IMR-90 (cell line): ENCODE results near the gene DOCK4. TPM values are rescaled to one million over a fixed set of nuclear protein-coding genes. Genes with fewer than 3 reads are reported as not detected.

Source experiments
- ATAC-seq: fragments of 200-7000 bp; cut with Tn5 transposase; 2 replicates; pipeline ENCODE4 v1.9.1; 2020; ENCODE audit warnings: low read depth, mild to moderate bottlenecking, moderate library complexity
- BruUV-seq: library from RNA; stranded (reverse); fragments of 400-500 nt; replicated peaks from 2 replicates; lab custom pipeline; 2021; lab: Mats Ljungman, UMichigan
- CTCF ChIA-PET: fragments of 300-600 bp; formaldehyde crosslinking; extraction: SDS; loops from one replicate; lab custom pipeline; 2021; ENCODE audit warnings: antibody characterized with exemption; lab: Yijun Ruan, JAX
- POLR2A ChIA-PET: fragments of 300-600 bp; sonication (Branson Sonifier 250); formaldehyde crosslinking; loops from one replicate; lab custom pipeline; 2022; ENCODE audit warnings: antibody characterized with exemption; ENCODE audit not compliant: unreplicated experiment; lab: Charles Lee
- DNase-seq: peaks from one replicate; pipeline ENCODE4 v3.0.0; 2013
- H2AFZ ChIP-seq: replicated peaks from 2 replicates; pipeline ENCODE3; 2013; ENCODE audit warnings: low read length, mild to moderate bottlenecking; ENCODE audit not compliant: poor library complexity
- H2AK5ac ChIP-seq: 2 replicates; pipeline ENCODE4 v1.6.1; 2013; ENCODE audit warnings: low read depth, low read length, inconsistent platforms
- H2AK9ac ChIP-seq: replicated peaks from 2 replicates; pipeline ENCODE3; 2013; ENCODE audit warnings: mild to moderate bottlenecking, low read depth, low read length, moderate library complexity; ENCODE audit not compliant: poor library complexity
- H2BK120ac ChIP-seq: 2 replicates; pipeline ENCODE4 v1.6.1; 2013; ENCODE audit warnings: low read depth, low read length, inconsistent platforms
- H2BK15ac ChIP-seq: 3 replicates; pipeline ENCODE4 v1.6.1; 2013; ENCODE audit warnings: low read depth, low read length, inconsistent platforms
- H2BK20ac ChIP-seq: 2 replicates; pipeline ENCODE4 v1.6.1; 2013; ENCODE audit warnings: low read depth, mild to moderate bottlenecking, inconsistent platforms, low read length, moderate library complexity
- H2BK5ac ChIP-seq: 2 replicates; pipeline ENCODE4 v1.6.1; 2013; ENCODE audit warnings: mild to moderate bottlenecking, low read depth, low read length, inconsistent platforms; ENCODE audit not compliant: poor library complexity, severe bottlenecking
- H3K14ac ChIP-seq: replicated peaks from 2 replicates; pipeline ENCODE4 v1.6.1; 2013; ENCODE audit warnings: low read depth, low read length, inconsistent platforms
- H3K18ac ChIP-seq: 2 replicates; pipeline ENCODE4 v1.6.1; 2013; ENCODE audit warnings: low read depth, low read length, control low read depth
- H3K23ac ChIP-seq: 2 replicates; pipeline ENCODE4 v1.6.1; 2013; ENCODE audit warnings: low read depth, low read length, inconsistent platforms
- H3K27ac ChIP-seq: 2 replicates; pipeline ENCODE4 v1.5.1; 2013; ENCODE audit warnings: mild to moderate bottlenecking, control low read depth, low read length; ENCODE audit not compliant: insufficient read depth
- H3K27me3 ChIP-seq: 2 replicates; pipeline ENCODE4 v1.6.1; 2013; ENCODE audit warnings: low read length; ENCODE audit not compliant: control insufficient read depth, insufficient read depth
- H3K36me3 ChIP-seq: 2 replicates; pipeline ENCODE4 v1.6.1; 2013; ENCODE audit warnings: low read length, mixed read lengths; ENCODE audit not compliant: control insufficient read depth, insufficient read depth
- H3K4ac ChIP-seq: 2 replicates; pipeline ENCODE4 v1.6.1; 2013; ENCODE audit warnings: low read depth, low read length, inconsistent platforms
- H3K4me1 ChIP-seq: 2 replicates; pipeline ENCODE4 v1.6.1; 2013; ENCODE audit warnings: low read length, mixed read lengths; ENCODE audit not compliant: control insufficient read depth, insufficient read depth
- H3K4me2 ChIP-seq: 2 replicates; pipeline ENCODE4 v1.6.1; 2013; ENCODE audit warnings: low read depth, mild to moderate bottlenecking, control low read depth, low read length, moderate library complexity
- H3K4me3 ChIP-seq: 2 replicates; pipeline ENCODE4 v1.5.1; 2013; ENCODE audit warnings: low read depth, mild to moderate bottlenecking, control low read depth, low read length, moderate library complexity; ENCODE audit not compliant: insufficient read depth
- H3K56ac ChIP-seq: 2 replicates; pipeline ENCODE4 v1.6.1; 2013; ENCODE audit warnings: low read length, inconsistent platforms; ENCODE audit not compliant: insufficient read depth; ENCODE audit errors: extremely low read depth
- H3K79me1 ChIP-seq, 2 experiments: 2 replicates each; pipeline ENCODE4 v1.6.1; 2013; ENCODE audit warnings: low read length in 2 of 2, inconsistent platforms in 1 of 2, low read depth in 1 of 2
- H3K9ac ChIP-seq: 2 replicates; pipeline ENCODE4 v1.6.1; 2013; ENCODE audit warnings: low read depth, low read length, control low read depth
- H3K9me1 ChIP-seq: 2 replicates; pipeline ENCODE4 v1.6.1; 2013; ENCODE audit warnings: low read length, inconsistent platforms; ENCODE audit not compliant: insufficient read depth
- H3K9me3 ChIP-seq: 2 replicates; pipeline ENCODE4 v1.6.1; 2013; ENCODE audit warnings: low read length; ENCODE audit not compliant: control insufficient read depth, insufficient read depth
- H4K20me1 ChIP-seq: 2 replicates; pipeline ENCODE4 v1.6.1; 2013; ENCODE audit warnings: low read length, inconsistent platforms; ENCODE audit not compliant: insufficient read depth
- H4K5ac ChIP-seq: 2 replicates; pipeline ENCODE4 v1.6.1; 2013; ENCODE audit warnings: mild to moderate bottlenecking, low read depth, low read length, control low read depth
- H4K8ac ChIP-seq, 2 experiments: 2 replicates each; pipeline ENCODE4 v1.6.1; 2013; ENCODE audit warnings: low read depth in 2 of 2, low read length in 2 of 2, control low read depth in 1 of 2, inconsistent platforms in 1 of 2
- H4K91ac ChIP-seq: 2 replicates; pipeline ENCODE4 v1.6.1; 2013; ENCODE audit warnings: low read depth, low read length, inconsistent platforms; ENCODE audit not compliant: insufficient read depth
- BHLHE40 ChIP-seq: fragments of 150-350 bp; IDR thresholded peaks from 2 replicates; pipeline ENCODE4 v1.6.1; 2016; ENCODE audit warnings: mild to moderate bottlenecking, low read depth, low read length
- CEBPB ChIP-seq: IDR thresholded peaks from 2 replicates; pipeline ENCODE4 v1.6.1; 2012; ENCODE audit warnings: low read depth, low read length, improper control_type of control experiment
- CHD1 ChIP-seq: IDR thresholded peaks from 2 replicates; pipeline ENCODE4 v1.6.1; 2012; ENCODE audit warnings: low read depth, low read length, improper control_type of control experiment
- CTCF ChIP-seq: conservative IDR thresholded peaks from 2 replicates; pipeline ENCODE4 v1.5.1; 2012; ENCODE audit warnings: mild to moderate bottlenecking, low read depth, low read length, improper control_type of control experiment
- FOS ChIP-seq: fragments of 150-350 bp; IDR thresholded peaks from 2 replicates; pipeline ENCODE4 v1.6.1; 2016; ENCODE audit warnings: low read depth, low read length
- MAFK ChIP-seq: IDR thresholded peaks from 2 replicates; pipeline ENCODE4 v1.6.1; 2012; ENCODE audit warnings: low read depth, low read length, improper control_type of control experiment
- MAZ ChIP-seq: IDR thresholded peaks from 2 replicates; pipeline ENCODE4 v1.6.1; 2012; ENCODE audit warnings: low read depth, mild to moderate bottlenecking, low read length, improper control_type of control experiment, moderate library complexity, borderline replicate concordance
- MXI1 ChIP-seq: IDR thresholded peaks from 2 replicates; pipeline ENCODE4 v1.6.1; 2012; ENCODE audit warnings: low read depth, mild to moderate bottlenecking, low read length, moderate library complexity, borderline replicate concordance
- NFE2L2 ChIP-seq: fragments of 150-350 bp; IDR thresholded peaks from 2 replicates; pipeline ENCODE4 v1.6.1; 2016; ENCODE audit warnings: low read depth, mild to moderate bottlenecking, low read length
- POLR2A ChIP-seq: IDR thresholded peaks from 2 replicates; pipeline ENCODE4 v1.6.1; 2012; ENCODE audit warnings: mild to moderate bottlenecking, low read depth, low read length
- RCOR1 ChIP-seq: IDR thresholded peaks from 2 replicates; pipeline ENCODE4 v1.6.1; 2012; ENCODE audit warnings: mild to moderate bottlenecking, low read length, improper control_type of control experiment; ENCODE audit not compliant: insufficient replicate concordance
- RFX5 ChIP-seq: IDR thresholded peaks from 2 replicates; pipeline ENCODE4 v1.8.0; 2012; ENCODE audit warnings: low read depth, mild to moderate bottlenecking, low read length, moderate library complexity
- SMC3 ChIP-seq: fragments of 150-350 bp; IDR thresholded peaks from 2 replicates; pipeline ENCODE4 v1.6.1; 2016; ENCODE audit warnings: low read depth, mild to moderate bottlenecking, antibody characterized with exemption, low read length, moderate library complexity
- WGBS, 2 experiments: methylation state at CpG; one replicate each; pipeline versions ENCODE4 v1.1.5 to v1.1.7; 2013; ENCODE audit warnings: missing lambda C conversion rate in 2 of 2; ENCODE audit not compliant: insufficient read length in 1 of 2; ENCODE audit errors: extremely low coverage in 2 of 2; 5-methylcytosine and 5-hydroxymethylcytosine counted together
- dilution Hi-C: fragments of 300-500 bp; cut with HindIII; formaldehyde crosslinking; loops from one replicate; pipeline ENCODE4 v1.14.3; 2018; ENCODE audit warnings: low sequenced_read_pairs; ENCODE audit not compliant: unreplicated experiment
- in situ Hi-C: fragments of 300-500 bp; cut with MboI; formaldehyde crosslinking; loops from 3 replicates; pipeline ENCODE4 v1.14.3; 2019; ENCODE audit warnings: low sequenced_read_pairs, inconsistent platforms, mixed read lengths
- intact Hi-C: fragments of 100-400 bp; cut with micrococcal nuclease; formaldehyde crosslinking; loops from 2 replicates; pipeline ENCODE4 v1.10.0; 2022
- polyA plus RNA-seq, 3 experiments: library from polyadenylated mRNA; depleted of rRNA; stranded (reverse); fragments of >200 nt; gene quantifications; 2 replicates each; pipeline ENCODE4 v1.2.3, GENCODE V29; 2012; ENCODE audit warnings: low replicate concordance in 1 of 3
- total RNA-seq: library from RNA; depleted of rRNA; stranded (reverse); fragments of >200 nt; gene quantifications from 2 replicates; pipeline ENCODE4 v1.2.3, GENCODE V29; 2012

DOCK4 gene
- total and polyA plus RNA-seq, 2 of the 4 experiments (the other 2 are of a cell fraction) = 4.4 to 12.2 TPM

DNA sequence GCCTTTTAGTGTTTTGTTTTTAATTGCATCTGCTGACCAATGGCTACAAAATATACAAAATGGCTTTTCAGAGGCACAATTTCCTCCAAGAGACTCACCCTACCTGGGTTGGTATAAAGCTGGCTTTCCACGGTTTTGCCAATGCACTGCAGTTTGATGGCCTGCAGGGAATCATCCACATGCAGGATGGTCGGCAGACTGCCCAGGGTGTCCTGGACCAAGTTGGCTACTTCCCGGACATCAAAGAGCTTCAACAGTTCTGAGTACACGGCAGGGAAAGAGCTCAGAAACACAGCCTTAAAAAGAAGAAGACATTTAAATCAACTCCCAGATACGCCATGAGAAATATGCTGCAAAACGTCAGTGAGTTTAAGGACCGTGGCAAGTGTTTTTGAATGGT, 342.9 kb downstream of the DOCK4 start:
- dilution Hi-C loops = no loop called here
- no peaks in the 10 kb centered on the region for H4K20me1 ChIP-seq
- no peak overlapping the region for H3K18ac ChIP-seq
- ChIA-PET CTCF (interaction anchor here (0.9 to 1.7 kb wide), 2 partner anchors 8 to 100 kb away, joined by 3 to 14 read pairs; no protein-coding TSS in a partner anchor), POLR2A (no interaction called here)
- H3K27ac ChIP-seq = no peak overlapping the region
- no peak overlapping the region for H4K8ac ChIP-seq
- H3K4me3 ChIP-seq = no peak overlapping the region
- peaks cover 5% of the 10 kb centered on the region for H3K4me1 ChIP-seq
- no peak overlapping the region for H2BK120ac ChIP-seq
- peaks cover 13% of the 10 kb centered on the region for H3K36me3 ChIP-seq
- no peak overlapping the region for H3K9ac ChIP-seq
- no peak overlapping the region for H2AK9ac ChIP-seq
- TF ChIP-seq NFE2L2 = no peak
- TF ChIP-seq MXI1 = no peak
- no peak for TF ChIP-seq RCOR1
- no peak for TF ChIP-seq CEBPB
- TF ChIP-seq MAFK = no peak
- TF ChIP-seq SMC3 = no peak
- no peak for TF ChIP-seq FOS
- no peak for TF ChIP-seq BHLHE40
- no peak for TF ChIP-seq CTCF
- TF ChIP-seq MAZ = no peak
- no peak for TF ChIP-seq CHD1
- no peak for TF ChIP-seq RFX5
- no peak for TF ChIP-seq POLR2A
- H2AFZ ChIP-seq = no peak overlapping the region
- WGBS, 2 experiments = 100% methylated on average over 1 of the region's 7 CpGs; no CpG with 5 or more reads in 1 of the 2 experiments
- peaks cover 3% of the 10 kb centered on the region; the same call in 1 of the 2 replicates for H3K9me1 ChIP-seq
- H4K5ac ChIP-seq = no peak overlapping the region
- H3K9me3 ChIP-seq = no peaks in the 10 kb centered on the region
- no peak overlapping the region for H2BK20ac ChIP-seq
- intact Hi-C loops = no loop called here
- no peak overlapping the region for H3K4me2 ChIP-seq
- DNase-seq (no peak), ATAC-seq (no peak)
- no peak overlapping the region for H3K56ac ChIP-seq
- no peak overlapping the region for H3K4ac ChIP-seq
- H3K27me3 ChIP-seq = no peaks in the 10 kb centered on the region
- H2BK15ac ChIP-seq = no peak overlapping the region
- H4K91ac ChIP-seq = no peak overlapping the region
- no peak overlapping the region for H2BK5ac ChIP-seq
- H3K23ac ChIP-seq = no peak overlapping the region
- H2AK5ac ChIP-seq = no peak overlapping the region
- in situ Hi-C loops = no loop called here
- no peak overlapping the region for H3K14ac ChIP-seq
- H3K79me1 ChIP-seq = no peaks in the 10 kb centered on the region
- BruUV-seq = no TSS peak
